ENCODE results near the gene HIPK4.

DNA sequence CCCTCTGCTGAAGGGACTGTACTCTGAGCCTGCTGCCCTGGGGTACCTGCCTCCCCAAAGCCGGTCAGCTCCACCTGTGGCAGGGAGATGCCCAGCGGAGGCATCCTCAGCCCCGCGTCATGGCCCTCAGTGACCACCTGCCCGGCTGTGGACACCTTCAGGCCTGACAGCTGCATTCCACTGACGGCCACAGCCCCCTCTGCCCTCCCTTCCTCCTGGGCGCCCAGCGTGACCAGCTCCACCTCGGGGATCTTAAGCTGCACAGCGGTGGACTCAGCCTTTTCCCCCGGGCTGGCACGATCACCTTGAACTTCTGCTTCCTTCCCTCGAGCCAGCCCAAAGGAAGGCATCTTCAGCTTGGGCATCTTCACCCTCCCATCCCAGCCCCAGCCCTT lies 4.8 kb upstream of the HIPK4 start:
- TF ChIP-seq POLR2A (IDR thresholded peaks at IDR 0.05; ENCODE audit: low read depth, low read length): no peak
- TF ChIP-seq SPI1 (IDR thresholded peaks at IDR 0.05; ENCODE audit: low read depth, low read length): no peak
- no peak for TF ChIP-seq POLR2AphosphoS5 (IDR thresholded peaks at IDR 0.05; ENCODE audit: low read depth, low read length)
- no peak for TF ChIP-seq PAX5 (IDR thresholded peaks at IDR 0.05; ENCODE audit: insufficient read depth, low read length, severe bottlenecking)
- TF ChIP-seq POU2F2 (IDR thresholded peaks at IDR 0.05; ENCODE audit: low read depth, low read length): no peak
- no peak for TF ChIP-seq TAF1 (IDR thresholded peaks at IDR 0.05; ENCODE audit: low read depth, low read length)

All from GM12891 (cell line).